GM18951 (cell line): ENCODE measurements around the gene TMTC2.
"Not testable (repeated sequence)": the region's sequence is repeated elsewhere in the genome, so short reads cannot be mapped to it uniquely, and the experiment has no call there.

Experiments
- POLR2A ChIP-seq: IDR thresholded peaks from 4 replicates; pipeline ENCODE4 v1.6.1; 2011; ENCODE audit warnings: mild to moderate bottlenecking; ENCODE audit not compliant: insufficient read length, insufficient read depth; ENCODE audit errors: extremely low read depth
- in situ Hi-C: fragments of 300-500 bp; cut with MboI; formaldehyde crosslinking; loops from one replicate; pipeline ENCODE4 v1.12.0; 2022; ENCODE audit warnings: low sequenced_read_pairs, mixed read lengths, inconsistent platforms; ENCODE audit not compliant: unreplicated experiment

TMTC2 gene

DNA sequence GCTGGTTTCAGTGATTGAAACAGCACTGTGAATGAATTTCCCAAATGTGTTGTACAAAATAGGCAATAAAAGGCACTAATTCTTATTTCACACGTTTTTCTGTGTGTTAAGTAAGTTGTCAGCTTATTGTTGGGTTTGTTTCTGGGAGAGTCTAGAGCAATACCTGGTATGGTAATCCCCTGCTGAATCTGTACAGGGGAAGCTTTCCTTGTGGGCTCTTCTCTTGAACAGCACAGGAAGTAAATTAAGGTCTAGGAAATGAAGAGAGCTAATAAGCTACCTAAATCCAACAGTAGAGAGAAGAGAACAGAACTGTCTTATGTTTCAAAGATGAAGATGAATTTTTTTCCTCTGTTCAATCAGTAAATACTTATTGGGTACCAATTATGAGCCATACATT lies 406.7 kb downstream of the TMTC2 start:
- no peak for TF ChIP-seq POLR2A
- in situ Hi-C loops = no loop called here

DNA sequence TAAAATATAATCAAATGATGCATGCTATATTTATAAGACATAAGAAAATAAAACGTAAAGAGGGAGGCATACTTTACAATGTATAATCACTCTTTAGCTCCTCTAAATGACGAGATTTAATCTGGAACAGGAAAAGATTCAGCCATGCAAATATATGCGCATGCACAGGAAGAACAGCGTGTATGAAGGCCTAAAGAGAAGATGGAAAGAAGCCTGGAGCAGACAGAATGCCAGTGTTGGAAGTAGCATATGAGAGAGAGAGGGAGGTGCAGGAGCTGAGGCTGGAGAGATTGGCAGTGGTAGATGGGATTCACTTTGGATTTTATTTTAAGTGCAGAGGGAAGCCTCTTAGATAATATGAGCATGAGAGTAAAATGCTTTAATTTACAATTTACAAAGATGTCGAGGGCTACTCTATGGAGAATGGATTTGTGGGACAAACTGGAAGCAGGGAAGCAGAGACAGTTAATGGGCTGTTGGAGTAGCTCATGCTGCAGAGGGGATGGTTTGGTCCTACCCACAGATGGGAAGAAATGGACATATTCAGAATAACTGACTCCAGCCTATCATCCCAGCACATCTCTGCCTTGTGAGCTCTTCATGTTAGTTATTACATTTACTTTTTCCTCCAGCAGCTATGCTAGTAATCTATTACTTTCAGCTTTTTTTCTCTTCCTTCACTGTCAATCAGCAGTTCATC lies 411.1 kb downstream of the TMTC2 start:
- in situ Hi-C loops = no loop called here
- TF ChIP-seq POLR2A = no peak

DNA sequence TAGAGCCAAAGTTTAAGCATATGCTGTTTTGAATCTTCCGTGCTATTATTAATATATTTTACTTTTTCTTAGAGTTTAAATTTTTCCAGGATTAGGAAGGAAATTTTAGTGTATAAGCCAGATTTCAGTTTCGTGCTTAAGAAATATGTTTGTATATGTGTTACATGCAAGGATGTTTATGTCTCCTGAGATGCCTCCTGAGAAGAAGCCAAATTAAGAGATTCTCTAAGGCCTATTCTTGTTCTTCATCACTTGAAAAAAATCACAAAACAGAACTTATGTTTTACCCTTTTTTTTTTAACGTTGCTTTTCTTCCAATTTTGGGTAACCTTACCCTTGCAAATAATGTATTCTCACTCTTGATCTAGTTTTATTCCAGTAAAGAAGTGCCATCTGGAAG lies 412.7 kb downstream of the TMTC2 start:
- in situ Hi-C loops = no loop called here
- no peak for TF ChIP-seq POLR2A

DNA sequence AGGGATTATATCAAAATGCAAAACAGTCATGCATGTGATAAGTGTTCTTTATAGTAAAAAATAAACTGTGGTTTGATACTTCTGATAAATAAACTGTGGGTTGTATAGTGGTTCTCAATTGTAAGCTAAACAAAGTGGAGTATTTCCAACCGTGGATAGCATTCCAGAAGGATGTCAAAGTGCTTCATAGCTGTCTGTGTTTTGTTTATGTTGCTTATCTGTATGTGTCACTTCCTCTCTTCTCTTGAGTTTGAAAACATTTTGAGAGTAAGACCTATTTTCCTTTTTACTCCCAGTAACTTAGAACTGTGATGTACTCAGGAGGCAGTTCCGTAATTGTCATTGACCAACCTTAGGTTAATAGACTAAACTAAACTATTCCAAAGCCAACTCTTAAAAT lies 415.8 kb downstream of the TMTC2 start:
- in situ Hi-C loops = no loop called here
- TF ChIP-seq POLR2A = no peak

DNA sequence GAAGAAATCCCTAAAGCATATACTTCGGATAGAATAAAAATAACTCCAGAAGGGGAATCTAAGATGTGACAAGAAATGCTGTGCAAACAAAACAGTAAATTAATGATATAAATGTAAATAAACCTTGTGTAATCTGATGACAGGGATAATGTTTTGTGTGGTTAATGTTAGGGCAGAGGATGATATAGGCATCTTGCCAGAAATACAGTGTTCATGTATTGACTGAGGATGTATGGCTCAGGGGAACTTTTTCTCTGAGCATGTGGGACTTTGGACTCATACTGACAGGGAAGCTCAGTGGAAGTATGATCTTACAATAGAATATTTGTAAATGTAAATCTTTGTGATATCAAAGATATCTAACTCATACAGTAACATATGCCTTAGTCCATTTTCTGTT lies 420.2 kb downstream of the TMTC2 start:
- TF ChIP-seq POLR2A = no peak
- in situ Hi-C loops = no loop called here

DNA sequence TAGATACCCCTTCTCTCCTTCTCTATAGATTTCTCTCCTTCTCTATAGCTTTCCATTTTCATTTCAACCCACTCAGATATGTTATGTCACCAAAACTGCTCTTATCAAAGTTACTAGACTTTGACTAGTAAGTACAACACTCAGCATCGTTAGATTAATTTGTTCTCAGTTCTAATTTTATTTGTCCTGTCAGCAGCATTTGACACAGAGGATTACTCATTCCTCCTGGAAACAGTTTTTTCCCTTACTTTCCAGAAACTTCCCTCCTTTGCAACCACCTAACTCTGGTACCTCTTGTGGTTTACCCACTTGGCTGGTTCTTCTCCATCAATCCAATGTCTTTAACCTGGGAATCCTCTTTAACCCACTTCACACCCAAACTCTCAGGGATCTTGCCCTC lies 423.7 kb downstream of the TMTC2 start:
- no peak for TF ChIP-seq POLR2A
- in situ Hi-C loops = no loop called here

DNA sequence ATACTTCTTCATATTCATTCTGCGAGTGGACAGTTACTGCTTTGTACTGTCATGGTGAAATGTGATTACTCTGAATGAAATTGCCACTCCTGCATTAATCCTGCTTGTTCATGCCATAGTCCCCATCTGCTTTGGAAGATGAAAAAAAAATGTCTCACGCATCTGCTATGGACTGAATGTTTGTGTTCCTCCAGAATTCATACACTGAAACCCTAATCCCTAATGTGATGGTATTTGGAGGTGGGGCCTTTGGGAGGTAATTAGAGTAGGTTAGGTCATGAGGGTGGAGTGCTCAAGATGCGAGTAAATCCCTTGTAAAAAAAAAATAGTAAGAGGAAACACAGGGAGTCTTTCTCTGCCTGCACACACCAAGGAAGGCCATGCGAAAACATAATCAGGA lies 427.2 kb downstream of the TMTC2 start:
- TF ChIP-seq POLR2A = no peak
- in situ Hi-C loops = no loop called here

DNA sequence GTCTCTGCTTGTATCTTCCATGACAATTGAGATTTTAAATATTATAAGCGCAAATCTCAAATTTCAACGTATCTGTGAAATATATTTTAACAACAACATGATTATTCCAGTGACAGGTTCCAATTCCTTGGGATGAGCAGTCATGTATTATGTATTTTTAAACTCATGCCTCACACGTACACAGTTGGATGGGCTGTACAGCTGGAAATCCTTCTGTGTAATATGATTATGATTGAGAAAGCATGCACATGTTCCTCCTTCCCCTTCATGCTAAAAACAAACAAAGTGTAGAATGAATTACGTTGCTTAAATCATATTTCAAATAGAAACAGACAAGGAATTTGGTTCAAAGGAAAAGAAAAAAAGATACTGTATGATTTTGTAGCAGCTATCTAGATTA lies 428.3 kb downstream of the TMTC2 start:
- in situ Hi-C loops = no loop called here
- TF ChIP-seq POLR2A = no peak

DNA sequence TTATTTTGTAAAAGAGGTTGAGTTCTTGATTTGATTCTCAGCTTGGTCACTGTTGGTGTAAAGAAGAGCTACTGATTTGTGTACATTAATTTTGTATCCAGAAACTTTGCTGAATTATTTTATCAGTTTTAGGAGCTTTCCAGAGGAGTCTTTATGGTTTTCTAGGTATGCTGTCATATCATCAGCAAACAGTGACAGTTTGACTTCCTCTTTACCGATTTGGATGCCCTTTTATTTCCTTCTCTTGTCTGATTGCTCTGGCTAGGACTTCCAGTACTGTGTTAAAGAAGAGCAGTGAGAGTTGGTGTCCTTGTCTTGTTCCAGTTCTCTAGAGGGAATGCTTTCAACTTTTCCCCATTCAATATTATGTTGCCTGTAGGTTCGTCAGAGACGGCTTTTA lies 431.2 kb downstream of the TMTC2 start:
- in situ Hi-C loops = not testable (repeated sequence)

DNA sequence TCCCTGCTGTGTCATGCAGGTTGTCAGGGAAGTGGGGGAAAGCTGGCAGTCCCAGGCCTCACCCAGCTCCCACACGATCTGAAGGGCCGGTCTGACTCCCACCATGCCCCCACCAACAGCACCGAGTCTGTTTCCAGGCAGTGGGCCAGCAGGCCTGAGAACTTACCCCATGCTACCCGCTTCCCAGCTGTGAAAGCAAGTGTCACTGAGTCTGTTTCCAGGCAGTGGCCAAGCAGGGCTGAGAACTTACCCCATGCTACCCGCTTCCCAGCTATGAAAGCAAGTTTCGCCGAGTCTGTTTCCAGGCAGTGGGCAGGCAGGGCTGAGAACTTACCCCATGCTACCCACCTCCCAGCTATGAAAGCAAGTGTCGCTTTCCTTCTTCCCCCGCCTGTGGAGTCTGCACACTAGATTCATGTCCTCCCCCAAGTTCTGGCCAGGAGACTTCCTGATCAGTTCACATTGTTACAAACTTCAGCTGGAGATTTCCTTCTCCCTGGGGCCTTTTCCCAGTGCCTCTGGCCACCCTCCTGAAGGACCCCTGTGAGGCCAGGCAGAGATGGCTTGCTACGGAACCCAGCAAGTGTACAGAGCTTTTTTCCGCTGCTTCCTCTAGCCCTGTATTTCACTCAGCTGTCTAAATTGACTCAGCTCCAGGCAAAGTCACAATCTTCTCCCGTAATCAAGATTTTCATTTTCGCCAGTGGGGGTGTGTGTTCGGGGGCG lies 435.4 kb downstream of the TMTC2 start:
- in situ Hi-C loops = no loop called here
- TF ChIP-seq POLR2A = no peak

DNA sequence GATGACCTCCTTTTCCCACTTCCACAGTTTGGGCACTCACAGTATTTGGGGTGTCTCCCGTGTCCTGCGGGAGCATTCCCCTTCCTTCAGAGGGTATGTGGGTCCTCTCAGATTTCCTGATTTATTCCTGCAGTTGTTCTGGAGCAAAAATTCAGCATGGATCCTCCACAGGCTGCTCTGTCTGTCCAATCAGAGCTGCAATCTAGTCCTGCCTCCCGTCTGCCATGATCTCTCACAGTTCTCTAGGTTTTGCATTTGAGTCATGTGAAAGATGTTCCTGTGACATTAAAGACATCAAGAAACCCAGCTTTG lies 435.9 kb downstream of the TMTC2 start:
- TF ChIP-seq POLR2A = no peak
- in situ Hi-C loops = no loop called here

DNA sequence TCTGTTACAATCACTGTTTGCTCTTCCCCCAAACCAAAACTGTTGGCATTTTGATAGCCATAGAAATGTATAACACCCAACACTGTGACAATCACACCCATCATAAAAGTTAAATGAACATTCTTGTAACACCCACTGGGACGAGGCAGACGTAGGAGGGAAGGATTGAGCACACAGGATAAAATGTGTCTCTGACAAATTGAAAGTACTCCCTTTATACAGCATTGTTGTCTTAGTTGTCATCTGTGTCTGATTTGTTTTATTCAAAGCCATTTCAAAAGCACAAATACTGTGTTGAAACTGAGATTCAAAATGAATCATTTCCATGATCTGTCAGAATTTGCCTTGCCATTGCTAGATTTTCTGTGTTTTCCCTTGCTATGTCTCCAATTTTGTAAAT lies 436.3 kb downstream of the TMTC2 start:
- TF ChIP-seq POLR2A = no peak
- in situ Hi-C loops = no loop called here

DNA sequence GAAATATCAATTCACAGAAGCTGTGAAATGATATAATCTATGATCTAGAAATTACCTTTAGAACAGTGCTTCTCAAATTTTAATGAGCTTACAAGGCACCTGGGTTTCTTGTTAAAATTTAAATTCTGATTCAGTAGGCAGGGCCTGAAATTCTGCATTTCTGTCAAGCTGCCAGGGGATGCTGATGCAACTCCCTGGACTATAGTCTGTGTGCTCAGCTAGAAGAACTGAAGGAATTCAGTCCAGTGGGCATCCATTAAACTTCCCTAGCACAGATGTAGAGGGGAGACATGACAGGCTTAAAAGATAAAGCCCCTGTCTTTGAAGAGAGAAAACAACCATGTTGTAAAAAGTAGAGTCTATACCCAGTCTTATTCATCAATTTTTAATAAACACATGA lies 441.8 kb downstream of the TMTC2 start:
- no peak for TF ChIP-seq POLR2A
- in situ Hi-C loops = no loop called here

DNA sequence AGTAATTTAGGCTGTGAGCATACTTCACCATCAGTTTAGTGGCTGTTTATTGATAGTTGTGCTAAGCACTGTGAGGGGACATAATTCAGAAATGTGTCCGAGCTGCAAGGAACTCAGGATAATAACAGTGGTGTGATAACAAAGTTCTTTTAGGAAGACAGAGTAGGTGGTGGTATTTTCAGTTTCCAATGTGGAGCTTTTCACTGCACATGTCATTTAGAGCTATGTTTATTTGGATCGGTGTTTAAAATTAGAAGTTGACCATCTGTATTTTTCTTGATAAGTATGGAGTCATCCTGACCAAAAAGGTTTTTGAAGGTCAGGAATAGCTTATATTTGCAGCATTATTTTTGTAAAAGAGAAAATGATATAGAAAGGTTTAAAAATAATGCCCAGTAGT lies 443.5 kb downstream of the TMTC2 start:
- TF ChIP-seq POLR2A = no peak
- in situ Hi-C loops = no loop called here
